ENCODE results near the gene LYRM7. TPM values are rescaled to one million over a fixed set of nuclear protein-coding genes. Genes with fewer than 3 reads are reported as not detected.

The LYRM7 gene
- total RNA-seq, 1 donor from 2014 or later, result 28.7 TPM

Other genes starting within 250 kb of the LYRM7 start
- 173 TPM for gene HINT1, start 5.7 kb upstream of the LYRM7 start, total RNA-seq
- gene CDC42SE2, start 93.1 kb downstream of the LYRM7 start, total RNA-seq, result 170 TPM